ENCODE data around the gene RNF217. TPM values are rescaled to one million over a fixed set of nuclear protein-coding genes. Genes with fewer than 3 reads are reported as not detected.
"Not testable (repeated sequence)": the region's sequence is repeated elsewhere in the genome, so short reads cannot be mapped to it uniquely, and the experiment has no call there.

Gene RNF217
- total RNA-seq, 4 donors from 2014 or later = 26.2 to 32.2 (median 28.8) TPM

DNA sequence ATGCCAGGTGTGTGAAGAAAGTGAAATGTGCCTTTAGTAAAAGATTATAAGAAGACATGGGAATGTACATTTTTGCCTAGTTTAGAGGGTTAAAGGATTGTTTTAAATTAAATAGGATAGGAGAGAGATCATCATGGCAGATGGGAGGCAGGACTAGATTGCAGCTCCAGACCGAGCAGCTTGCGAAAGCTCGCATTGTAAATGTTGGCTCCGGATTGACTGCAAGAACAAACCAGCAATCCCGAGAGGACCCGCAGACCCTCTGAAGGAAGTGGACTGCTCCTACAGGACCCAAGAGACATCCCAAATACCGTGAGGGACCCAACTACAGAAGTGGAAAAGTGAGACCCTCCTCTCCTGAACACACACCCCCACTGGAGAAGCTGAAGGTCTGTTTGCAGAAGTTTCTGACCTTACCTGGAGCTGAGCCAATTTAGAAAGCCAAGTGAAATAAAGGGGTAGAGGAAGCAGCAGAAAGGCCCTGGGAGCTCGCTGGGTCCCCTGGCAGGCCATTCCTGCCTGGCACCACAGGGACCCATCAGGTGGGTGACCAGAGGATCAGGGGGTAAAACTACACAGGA, 161.3 kb downstream of the RNF217 start:
- Histone ChIP-seq H3K36me3 (no peaks in the 10 kb centered on the region), H3K4me3 (no peak overlapping the region), H3K4me1 (no peaks in the 10 kb centered on the region), H3K27ac (no peak overlapping the region), H3K9me3 (no peaks in the 10 kb centered on the region), H3K27me3 (no peaks in the 10 kb centered on the region)
- ATAC-seq = no peak
- TF ChIP-seq POLR2AphosphoS5 (IDR thresholded peaks at IDR 0.05) (no peak), EP300 (IDR thresholded peaks at IDR 0.05) (no peak), POLR2A (IDR thresholded peaks at IDR 0.05) (no peak)
- TF ChIP-seq, protein P1, sequence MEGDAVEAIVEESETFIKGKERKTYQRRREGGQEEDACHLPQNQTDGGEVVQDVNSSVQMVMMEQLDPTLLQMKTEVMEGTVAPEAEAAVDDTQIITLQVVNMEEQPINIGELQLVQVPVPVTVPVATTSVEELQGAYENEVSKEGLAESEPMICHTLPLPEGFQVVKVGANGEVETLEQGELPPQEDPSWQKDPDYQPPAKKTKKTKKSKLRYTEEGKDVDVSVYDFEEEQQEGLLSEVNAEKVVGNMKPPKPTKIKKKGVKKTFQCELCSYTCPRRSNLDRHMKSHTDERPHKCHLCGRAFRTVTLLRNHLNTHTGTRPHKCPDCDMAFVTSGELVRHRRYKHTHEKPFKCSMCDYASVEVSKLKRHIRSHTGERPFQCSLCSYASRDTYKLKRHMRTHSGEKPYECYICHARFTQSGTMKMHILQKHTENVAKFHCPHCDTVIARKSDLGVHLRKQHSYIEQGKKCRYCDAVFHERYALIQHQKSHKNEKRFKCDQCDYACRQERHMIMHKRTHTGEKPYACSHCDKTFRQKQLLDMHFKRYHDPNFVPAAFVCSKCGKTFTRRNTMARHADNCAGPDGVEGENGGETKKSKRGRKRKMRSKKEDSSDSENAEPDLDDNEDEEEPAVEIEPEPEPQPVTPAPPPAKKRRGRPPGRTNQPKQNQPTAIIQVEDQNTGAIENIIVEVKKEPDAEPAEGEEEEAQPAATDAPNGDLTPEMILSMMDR (IDR thresholded peaks at IDR 0.05) = no peak
- 72 to 85% methylated on average over 7 of the region's 8 CpGs for WGBS, 2 donors (ENCODE audit: low coverage in 1 of 2)

DNA sequence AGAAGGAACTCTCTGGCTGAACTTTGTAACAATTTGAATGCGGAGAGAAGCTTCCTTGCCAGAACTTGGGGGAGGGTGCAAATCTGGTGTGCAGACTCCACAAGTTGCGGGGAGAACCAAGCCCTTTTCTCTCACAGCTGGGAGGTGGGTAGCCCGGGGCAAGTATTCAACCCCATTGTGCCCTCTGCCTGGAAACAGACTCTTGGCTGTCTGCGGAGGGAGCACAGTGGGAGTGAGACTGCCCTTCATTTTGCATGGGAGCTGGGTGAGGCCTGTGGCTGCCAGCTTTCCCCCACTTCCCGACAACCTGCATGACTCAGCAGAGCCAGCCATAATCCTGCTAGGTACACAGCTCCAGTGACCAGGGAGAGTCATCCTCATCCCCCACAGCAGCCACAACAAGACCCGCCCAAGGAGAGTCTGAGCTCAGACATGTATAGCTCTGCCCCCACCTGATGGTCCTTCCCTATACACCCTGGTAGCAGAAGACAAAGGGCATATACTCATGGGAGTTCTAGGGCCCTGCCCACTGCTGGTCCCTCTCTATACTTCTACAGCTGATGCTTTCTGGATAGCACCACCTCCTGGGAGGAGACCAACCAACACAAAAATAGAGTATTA, 161.9 kb downstream of the RNF217 start:
- no peak overlapping the region for H3K4me3 ChIP-seq
- no peak overlapping the region for H3K27ac ChIP-seq
- no peaks in the 10 kb centered on the region for H3K9me3 ChIP-seq
- no peaks in the 10 kb centered on the region for H3K4me1 ChIP-seq
- 85 to 90% methylated on average over 2 to 3 of the region's 6 CpGs for WGBS, 2 donors (ENCODE audit: low coverage in 1 of 2)
- no peak for ATAC-seq
- no peaks in the 10 kb centered on the region for H3K36me3 ChIP-seq
- no peaks in the 10 kb centered on the region for H3K27me3 ChIP-seq
- TF ChIP-seq POLR2A (IDR thresholded peaks at IDR 0.05) (no peak), POLR2AphosphoS5 (IDR thresholded peaks at IDR 0.05) (no peak), EP300 (IDR thresholded peaks at IDR 0.05) (no peak)
- TF ChIP-seq, protein P1 (IDR thresholded peaks at IDR 0.05) = no peak

DNA sequence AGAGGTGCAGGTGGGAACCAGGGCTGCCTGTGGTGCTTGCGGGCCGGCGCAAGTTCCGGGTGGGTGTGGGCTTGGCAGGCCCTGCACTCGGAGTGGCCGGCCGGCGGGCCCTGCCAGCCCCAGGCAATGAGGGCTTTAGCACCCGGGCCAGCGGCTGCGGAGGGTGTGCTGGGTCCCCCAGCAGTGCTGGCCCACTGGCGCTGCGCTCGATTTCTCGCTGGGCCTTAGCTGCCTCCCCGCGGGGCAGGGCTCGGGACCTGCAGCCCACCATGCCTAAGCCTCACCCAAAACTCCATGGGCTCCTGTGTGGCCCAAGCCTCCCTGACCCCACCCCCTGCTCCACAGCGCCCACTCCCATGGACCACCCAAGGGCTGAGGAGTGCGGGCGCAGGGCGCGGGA, 163.6 kb downstream of the RNF217 start:
- H3K9me3 ChIP-seq, H3K4me1 ChIP-seq, H3K27ac ChIP-seq, H3K4me3 ChIP-seq, ATAC-seq, H3K27me3 ChIP-seq, H3K36me3 ChIP-seq: not testable (repeated sequence)
- WGBS, 2 donors (ENCODE audit: low coverage in 1 of 2) = no CpG with 5 or more reads among the region's 23 CpGs

DNA sequence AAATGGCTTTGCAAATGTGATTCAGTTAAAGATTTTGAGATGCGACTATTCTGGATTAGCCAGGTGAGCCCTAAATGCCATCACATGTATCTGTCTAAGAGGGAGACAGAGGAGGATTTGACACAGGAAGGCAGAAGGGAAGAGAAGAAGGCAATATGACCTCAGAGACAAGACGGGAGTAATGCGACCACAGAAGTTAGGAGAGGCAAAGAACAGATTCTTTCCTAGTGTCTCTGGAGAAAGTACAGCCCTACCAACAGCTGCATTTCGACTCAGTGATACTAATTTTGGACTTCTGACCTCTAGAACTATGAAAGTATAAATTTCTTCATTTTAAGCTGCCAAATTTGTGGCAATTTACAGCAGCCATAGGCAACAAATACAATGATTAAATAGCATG, 167.1 kb downstream of the RNF217 start:
- Histone ChIP-seq H3K4me1 (no peaks in the 10 kb centered on the region), H3K4me3 (no peak overlapping the region), H3K27ac (no peak overlapping the region), H3K36me3 (no peaks in the 10 kb centered on the region), H3K9me3 (no peaks in the 10 kb centered on the region), H3K27me3 (no peaks in the 10 kb centered on the region)
- ATAC-seq = no peak
- 59 to 72% methylated on average over 4 of the region's 4 CpGs for WGBS, 2 donors (ENCODE audit: low coverage in 1 of 2)
- TF ChIP-seq POLR2A (IDR thresholded peaks at IDR 0.05) (no peak), POLR2AphosphoS5 (IDR thresholded peaks at IDR 0.05) (no peak), EP300 (IDR thresholded peaks at IDR 0.05) (no peak)
- TF ChIP-seq, protein P1 (IDR thresholded peaks at IDR 0.05) = no peak

DNA sequence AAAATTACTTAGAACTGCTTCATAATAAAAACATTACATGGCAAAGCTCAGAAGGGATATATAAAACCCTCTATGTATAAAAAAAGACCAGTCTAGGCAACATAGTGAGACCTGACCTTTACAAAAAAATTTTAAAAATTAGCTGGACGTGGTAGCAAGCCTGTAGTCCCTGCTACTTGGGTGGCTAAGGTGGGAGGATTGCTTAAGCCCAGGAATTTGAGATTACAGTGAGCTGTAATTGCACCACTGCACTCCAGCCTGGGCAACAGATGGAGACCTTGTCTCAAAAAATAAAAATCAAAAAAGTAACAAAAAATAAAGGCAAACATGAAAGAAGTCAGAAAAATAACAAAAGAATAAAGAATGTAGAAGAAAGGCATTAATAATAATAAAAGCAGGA, 169.8 kb downstream of the RNF217 start:
- no peak for ATAC-seq
- Histone ChIP-seq H3K4me3 (no peak overlapping the region), H3K36me3 (no peaks in the 10 kb centered on the region), H3K27ac (no peak overlapping the region), H3K4me1 (no peaks in the 10 kb centered on the region), H3K27me3 (no peaks in the 10 kb centered on the region), H3K9me3 (no peaks in the 10 kb centered on the region)
- WGBS, 2 donors (ENCODE audit: low coverage in 1 of 2) = 40 to 50% methylated on average over 1 of the region's 1 CpG
- TF ChIP-seq POLR2AphosphoS5 (IDR thresholded peaks at IDR 0.05) (no peak), POLR2A (IDR thresholded peaks at IDR 0.05) (no peak), EP300 (IDR thresholded peaks at IDR 0.05) (no peak)
- TF ChIP-seq, protein P1 (IDR thresholded peaks at IDR 0.05) = no peak
